Mucosa of rectum (tissue), 2 donors: ENCODE results near the gene BABAM2.

Source experiments
- H3K27ac ChIP-seq, 2 donors: one replicate each; pipeline ENCODE4 v1.7.0; 2013; ENCODE audit warnings: inconsistent platforms in 2 of 2, low read depth in 2 of 2, low read length in 2 of 2
- H3K27me3 ChIP-seq, 2 donors: one replicate each; pipeline ENCODE4 v1.7.0; 2013; ENCODE audit warnings: low read length in 2 of 2; ENCODE audit not compliant: control insufficient read depth in 2 of 2, insufficient read depth in 2 of 2
- H3K36me3 ChIP-seq, 2 donors: one replicate each; pipeline ENCODE4 v1.7.0; 2013; ENCODE audit warnings: low read length in 2 of 2; ENCODE audit not compliant: control insufficient read depth in 2 of 2, insufficient read depth in 2 of 2
- H3K4me1 ChIP-seq, 2 donors: one replicate each; pipeline ENCODE4 v1.7.0; 2013; ENCODE audit warnings: low read length in 2 of 2, mild to moderate bottlenecking in 1 of 2; ENCODE audit not compliant: control insufficient read depth in 2 of 2, insufficient read depth in 2 of 2
- H3K4me3 ChIP-seq, 2 donors: one replicate each; pipeline ENCODE4 v1.7.0; 2013; ENCODE audit warnings: low read length in 2 of 2
- H3K9ac ChIP-seq, 2 donors: one replicate each; pipeline ENCODE4 v1.7.0; 2013; ENCODE audit warnings: low read length in 2 of 2, low read depth in 1 of 2, mild to moderate bottlenecking in 1 of 2
- H3K9me3 ChIP-seq, 2 donors: one replicate each; pipeline ENCODE4 v1.7.0; 2013; ENCODE audit warnings: low read length in 2 of 2; ENCODE audit not compliant: control insufficient read depth in 2 of 2
- donor health status: healthy.
- donor health status: Normal muscosa, but diverticular disease.

The BABAM2 gene

DNA sequence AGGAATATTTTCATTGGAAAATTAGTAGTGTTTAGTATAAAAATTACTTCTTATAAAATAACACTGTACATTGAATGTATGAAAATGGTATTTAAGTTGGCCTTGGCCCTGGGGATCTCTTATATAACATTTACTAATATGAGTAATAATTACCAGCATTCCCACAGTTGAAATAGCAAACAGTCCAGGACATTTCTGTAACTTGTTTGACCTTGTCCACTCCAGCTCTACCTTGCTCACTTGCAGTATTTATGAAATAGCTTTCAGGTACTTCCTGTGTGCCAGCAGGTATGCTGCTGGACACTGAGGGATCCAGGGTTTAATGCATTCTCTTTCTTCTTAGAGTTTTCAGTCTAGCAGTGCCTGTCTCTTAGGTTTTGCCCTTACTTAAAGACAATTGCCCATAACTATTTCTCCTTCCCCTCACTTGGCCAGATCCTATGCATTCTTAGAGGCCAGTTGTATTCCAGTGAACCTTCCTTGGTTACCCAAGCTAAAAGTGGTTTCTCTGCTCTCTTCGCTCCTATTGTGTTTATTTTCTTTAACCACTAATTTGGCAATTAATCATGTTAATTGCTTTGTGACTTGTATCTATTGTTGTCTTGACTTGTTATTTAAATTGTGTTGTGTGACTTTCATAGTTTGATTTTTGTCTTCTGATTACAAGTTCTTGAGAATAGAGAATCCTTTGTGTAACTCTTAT, 25.9 kb downstream of the BABAM2 start:
- H3K4me1 ChIP-seq = peaks cover 0 to 4% of the 10 kb centered on the region in 2 donors
- no peaks in the 10 kb centered on the region for H3K36me3 ChIP-seq
- H3K9ac ChIP-seq = no peak overlapping the region
- H3K4me3 ChIP-seq = no peak overlapping the region
- no peak overlapping the region for H3K27ac ChIP-seq
- no peaks in the 10 kb centered on the region for H3K9me3 ChIP-seq
- no peaks in the 10 kb centered on the region for H3K27me3 ChIP-seq

DNA sequence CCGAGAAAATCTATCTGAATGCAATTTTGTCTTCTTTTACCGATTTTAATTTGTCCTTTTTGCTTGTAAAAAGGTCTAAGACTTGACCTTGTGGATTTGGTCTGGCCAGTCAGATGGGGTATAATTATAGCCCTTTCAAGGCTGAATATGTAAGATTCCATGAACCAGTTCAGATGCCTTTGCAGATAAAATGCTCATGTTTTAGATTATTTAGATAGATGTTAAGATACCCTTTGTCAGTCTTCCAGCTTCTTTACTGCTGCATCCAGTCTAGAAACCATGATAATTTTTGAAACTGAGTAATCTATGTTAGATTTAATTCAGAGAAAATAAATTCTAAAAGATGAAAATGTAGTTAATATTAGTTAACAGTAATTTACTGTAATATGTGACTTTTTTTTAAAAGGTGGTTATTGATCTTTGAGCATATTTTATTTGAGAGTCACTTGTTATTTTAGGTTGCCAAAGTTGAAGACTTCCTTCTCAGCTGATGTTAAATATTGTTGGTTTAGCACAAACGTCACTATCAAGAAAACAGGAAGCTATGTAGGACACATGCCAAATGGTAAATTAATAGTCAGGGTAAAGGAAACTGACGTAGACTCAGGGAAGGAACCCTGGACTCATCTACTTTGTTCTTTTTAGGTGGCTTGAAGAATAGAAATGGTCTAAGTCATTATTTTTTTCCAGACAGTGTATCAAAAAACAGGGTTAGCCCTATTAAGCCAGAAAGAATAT, 29.8 kb downstream of the BABAM2 start:
- Histone ChIP-seq H3K27ac (no peak overlapping the region), H3K4me1 (peaks cover 7 to 12% of the 10 kb centered on the region in 2 donors), H3K27me3 (no peaks in the 10 kb centered on the region), H3K36me3 (no peaks in the 10 kb centered on the region), H3K9ac (no peak overlapping the region), H3K9me3 (no peaks in the 10 kb centered on the region), H3K4me3 (no peak overlapping the region)

DNA sequence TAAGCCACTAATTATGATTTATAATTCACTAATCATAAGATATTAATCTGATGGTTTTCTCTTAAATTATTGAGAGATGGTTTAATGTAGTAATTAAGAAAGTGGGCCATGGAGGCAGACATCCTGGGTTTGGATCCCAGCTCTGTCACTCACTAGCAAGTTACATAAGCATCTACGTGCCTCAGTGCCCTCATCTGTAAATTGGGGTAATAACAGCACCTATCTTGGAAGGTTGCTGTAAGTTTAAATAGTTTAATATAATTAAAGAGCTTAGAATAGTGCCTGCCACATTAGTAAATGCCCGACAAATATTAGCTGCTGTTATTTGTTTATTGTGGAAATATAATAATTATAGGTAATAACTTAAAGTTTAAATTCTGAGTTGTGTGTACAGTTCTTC, 30.9 kb downstream of the BABAM2 start:
- H3K4me1 ChIP-seq = peaks cover 7 to 12% of the 10 kb centered on the region in 2 donors
- H3K27me3 ChIP-seq = no peaks in the 10 kb centered on the region
- no peak overlapping the region for H3K4me3 ChIP-seq
- no peaks in the 10 kb centered on the region for H3K36me3 ChIP-seq
- no peak overlapping the region for H3K9ac ChIP-seq
- no peaks in the 10 kb centered on the region for H3K9me3 ChIP-seq
- H3K27ac ChIP-seq = no peak overlapping the region

- peaks cover 7 to 12% of the 10 kb centered on the region in 2 donors for H3K4me1 ChIP-seq
- peak overlapping the region in 1 of 2 donors; percentile 30 for H3K9ac ChIP-seq
- H3K27me3 ChIP-seq = no peaks in the 10 kb centered on the region
- no peaks in the 10 kb centered on the region for H3K9me3 ChIP-seq
- no peaks in the 10 kb centered on the region for H3K36me3 ChIP-seq
- H3K27ac ChIP-seq = peak overlapping the region in 1 of 2 donors; percentile 35
- H3K4me3 ChIP-seq = no peak overlapping the region
Observed at GRCh38 chr2:27921880-27922547, 31.5 kb downstream of the BABAM2 start.

DNA sequence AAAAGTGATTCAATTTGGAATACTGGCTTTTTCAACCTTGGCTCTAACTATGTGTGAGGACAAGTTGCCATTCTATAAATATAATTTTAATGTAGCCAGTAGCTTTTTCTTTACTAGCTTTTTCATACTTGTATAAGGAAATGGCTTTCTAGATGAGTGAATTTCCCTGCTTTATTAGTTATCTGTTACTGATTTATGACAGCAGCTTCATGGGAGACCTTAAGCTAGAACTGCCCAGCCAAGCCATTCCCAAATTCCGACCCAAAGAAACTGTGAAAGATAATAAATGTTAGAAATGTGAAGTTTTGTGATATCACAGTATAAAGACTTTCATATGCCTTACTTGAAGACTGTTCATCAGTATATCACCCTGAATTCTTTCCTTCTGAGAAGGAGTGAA, 32.3 kb downstream of the BABAM2 start:
- Histone ChIP-seq H3K27ac (no peak overlapping the region), H3K9ac (no peak overlapping the region), H3K9me3 (no peaks in the 10 kb centered on the region), H3K27me3 (no peaks in the 10 kb centered on the region), H3K4me1 (peaks cover 7 to 12% of the 10 kb centered on the region in 2 donors), H3K4me3 (no peak overlapping the region), H3K36me3 (no peaks in the 10 kb centered on the region)

DNA sequence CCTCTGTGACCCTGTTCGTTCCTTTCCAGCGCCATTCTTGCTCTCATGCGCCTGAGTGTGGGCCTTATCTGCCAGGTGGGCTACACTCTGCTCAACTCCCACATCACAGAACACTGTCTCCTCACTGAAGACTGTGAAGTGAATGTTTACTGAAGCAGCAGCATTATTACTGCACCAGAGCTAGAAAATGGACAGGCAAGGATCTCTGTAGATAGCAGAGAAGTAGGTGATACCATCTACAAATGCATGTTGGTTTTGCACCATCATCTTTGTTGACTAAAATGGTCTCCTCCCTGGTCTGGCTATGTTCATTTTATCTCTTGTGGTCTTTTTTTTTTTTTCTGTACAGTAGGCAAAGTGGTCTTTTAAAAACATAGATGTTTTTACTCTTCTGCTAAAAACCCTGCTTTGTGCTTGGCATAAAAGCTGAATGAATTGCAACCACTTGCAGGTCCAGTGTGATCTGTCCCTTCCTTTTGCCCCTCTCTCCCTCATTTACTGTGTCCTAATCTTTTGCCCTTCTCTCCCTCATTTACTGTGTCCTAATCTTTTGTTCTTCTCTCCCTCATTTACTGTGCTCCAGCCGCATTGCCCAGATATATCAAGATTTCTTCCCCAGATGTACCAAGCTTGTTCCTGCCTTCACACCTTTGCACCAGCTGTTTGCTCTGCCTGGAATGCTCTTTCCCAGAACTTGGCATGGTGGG, 35.4 kb downstream of the BABAM2 start:
- H3K36me3 ChIP-seq = no peaks in the 10 kb centered on the region
- H3K9ac ChIP-seq = no peak overlapping the region
- no peak overlapping the region for H3K27ac ChIP-seq
- no peaks in the 10 kb centered on the region for H3K27me3 ChIP-seq
- no peak overlapping the region for H3K4me3 ChIP-seq
- H3K9me3 ChIP-seq = no peaks in the 10 kb centered on the region
- H3K4me1 ChIP-seq = peaks cover 7 to 33% of the 10 kb centered on the region in 2 donors

- H3K27ac ChIP-seq = peak overlapping the region; percentile 71 to 87
- H3K9ac ChIP-seq = peak overlapping the region in 1 of 2 donors; percentile 45
- no peaks in the 10 kb centered on the region for H3K9me3 ChIP-seq
- H3K4me3 ChIP-seq = peak overlapping the region; percentile 38 to 55
- H3K36me3 ChIP-seq = no peaks in the 10 kb centered on the region
- H3K4me1 ChIP-seq = peaks cover 3 to 26% of the 10 kb centered on the region in 2 donors
- H3K27me3 ChIP-seq = no peaks in the 10 kb centered on the region
Observed at GRCh38 chr2:27929916-27930486, 39.5 kb downstream of the BABAM2 start.

DNA sequence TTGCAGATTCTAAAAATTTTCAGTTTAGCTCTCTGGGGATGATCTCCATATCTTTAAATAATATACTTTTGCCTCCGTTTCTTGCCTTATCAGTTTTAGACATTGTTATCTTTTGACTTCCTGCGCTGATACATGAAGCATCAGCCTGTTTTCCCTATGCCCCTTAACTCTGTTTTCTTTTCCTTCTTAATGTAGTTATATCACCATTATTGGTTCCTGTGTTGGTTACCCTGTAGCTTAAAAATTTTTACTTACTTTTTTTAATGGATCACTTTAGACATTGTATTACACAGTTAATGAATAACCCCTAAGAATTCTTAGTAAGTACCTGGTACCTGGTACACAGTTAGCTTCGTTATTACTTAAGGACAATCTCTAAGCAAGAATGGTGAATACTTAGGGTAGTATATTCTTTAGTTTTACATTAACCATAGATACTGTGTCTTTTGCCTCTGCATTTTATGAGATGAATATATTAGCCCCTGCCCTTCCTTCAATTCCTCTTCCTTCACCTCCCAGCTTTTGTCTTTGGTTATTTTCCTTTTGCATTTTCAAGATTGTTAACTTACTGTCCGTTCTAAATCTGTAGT, 40.9 kb downstream of the BABAM2 start:
- H3K4me3 ChIP-seq = peak overlapping the region in 1 of 2 donors; percentile 51
- H3K9ac ChIP-seq = no peak overlapping the region
- H3K9me3 ChIP-seq = no peaks in the 10 kb centered on the region
- H3K36me3 ChIP-seq = no peaks in the 10 kb centered on the region
- H3K27ac ChIP-seq = peak overlapping the region; percentile 25 to 48
- peaks cover 3 to 26% of the 10 kb centered on the region in 2 donors for H3K4me1 ChIP-seq
- no peaks in the 10 kb centered on the region for H3K27me3 ChIP-seq

DNA sequence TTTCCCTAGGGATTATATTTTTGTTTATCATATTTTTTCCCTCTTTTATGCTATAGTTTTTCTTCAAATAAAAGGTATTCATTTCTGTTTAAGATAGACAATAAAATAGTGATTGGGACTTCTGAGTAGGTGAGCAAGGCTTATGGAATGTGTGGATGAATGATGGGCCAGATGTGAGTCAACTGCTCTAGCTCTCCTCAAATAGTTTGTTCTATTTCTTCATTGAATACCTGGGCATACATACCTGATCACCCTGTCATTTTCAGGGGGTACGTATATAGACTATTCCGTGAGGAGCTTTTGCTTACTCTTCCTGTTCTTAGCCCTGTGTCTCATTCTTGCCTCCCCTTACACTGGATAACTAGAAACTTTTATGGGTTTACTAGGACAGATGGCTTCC, 41.9 kb downstream of the BABAM2 start:
- Histone ChIP-seq H3K27ac (no peak overlapping the region), H3K36me3 (no peaks in the 10 kb centered on the region), H3K4me3 (no peak overlapping the region), H3K4me1 (peaks cover 3 to 26% of the 10 kb centered on the region in 2 donors), H3K9ac (no peak overlapping the region), H3K27me3 (no peaks in the 10 kb centered on the region), H3K9me3 (no peaks in the 10 kb centered on the region)
